ENCODE results near the gene PRC1.

Gene PRC1

DNA sequence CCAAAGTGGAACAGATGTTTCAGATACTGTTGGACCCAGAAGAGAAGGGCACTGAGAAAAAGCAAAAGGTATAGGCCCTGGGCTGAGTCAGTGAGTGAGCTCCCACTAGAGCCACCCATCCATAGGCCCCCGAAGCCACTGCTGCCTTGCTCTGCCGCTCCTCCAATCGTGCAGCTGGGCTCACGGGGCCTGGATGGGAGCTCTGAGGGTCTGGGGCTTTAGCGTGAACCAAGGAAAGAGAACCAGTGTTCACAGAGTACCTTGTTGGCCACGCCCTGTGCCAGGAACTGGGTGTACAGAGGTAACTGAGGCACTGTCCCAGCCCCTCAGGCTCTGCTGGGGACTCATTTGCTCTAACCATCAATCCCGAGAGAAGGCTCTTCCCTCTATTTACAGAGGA, 54.6 kb downstream of the PRC1 start:
- no peak overlapping the region for H3K27ac ChIP-seq (ENCODE audit: low read depth, low read length, poor library complexity, severe bottlenecking)
- H2AFZ ChIP-seq (ENCODE audit: low read length) = no peak overlapping the region
- H3F3A ChIP-seq (ENCODE audit: insufficient read depth, low read length) = no peaks in the 10 kb centered on the region
- H3K9ac ChIP-seq (ENCODE audit: low read length) = no peak overlapping the region
- no peaks in the 10 kb centered on the region for H4K20me1 ChIP-seq (ENCODE audit: insufficient read depth, low read length)
- H3K9me3 ChIP-seq (ENCODE audit: low read length) = no peaks in the 10 kb centered on the region
- no peaks in the 10 kb centered on the region for H3K79me2 ChIP-seq (ENCODE audit: insufficient read depth, low read length)
- no peak for TF ChIP-seq EZH2 (IDR thresholded peaks at IDR 0.05; ENCODE audit: borderline replicate concordance, low read length)
- TF ChIP-seq, protein P1, sequence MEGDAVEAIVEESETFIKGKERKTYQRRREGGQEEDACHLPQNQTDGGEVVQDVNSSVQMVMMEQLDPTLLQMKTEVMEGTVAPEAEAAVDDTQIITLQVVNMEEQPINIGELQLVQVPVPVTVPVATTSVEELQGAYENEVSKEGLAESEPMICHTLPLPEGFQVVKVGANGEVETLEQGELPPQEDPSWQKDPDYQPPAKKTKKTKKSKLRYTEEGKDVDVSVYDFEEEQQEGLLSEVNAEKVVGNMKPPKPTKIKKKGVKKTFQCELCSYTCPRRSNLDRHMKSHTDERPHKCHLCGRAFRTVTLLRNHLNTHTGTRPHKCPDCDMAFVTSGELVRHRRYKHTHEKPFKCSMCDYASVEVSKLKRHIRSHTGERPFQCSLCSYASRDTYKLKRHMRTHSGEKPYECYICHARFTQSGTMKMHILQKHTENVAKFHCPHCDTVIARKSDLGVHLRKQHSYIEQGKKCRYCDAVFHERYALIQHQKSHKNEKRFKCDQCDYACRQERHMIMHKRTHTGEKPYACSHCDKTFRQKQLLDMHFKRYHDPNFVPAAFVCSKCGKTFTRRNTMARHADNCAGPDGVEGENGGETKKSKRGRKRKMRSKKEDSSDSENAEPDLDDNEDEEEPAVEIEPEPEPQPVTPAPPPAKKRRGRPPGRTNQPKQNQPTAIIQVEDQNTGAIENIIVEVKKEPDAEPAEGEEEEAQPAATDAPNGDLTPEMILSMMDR (IDR thresholded peaks at IDR 0.05; ENCODE audit: low read length) = no peak
- peaks cover 17% of the 10 kb centered on the region for H3K4me1 ChIP-seq (ENCODE audit: insufficient read depth, low read length, severe bottlenecking)
- H3K9me2 ChIP-seq (ENCODE audit: low read depth, low read length) = no peaks in the 10 kb centered on the region
- no peak overlapping the region for H3K4me3 ChIP-seq (ENCODE audit: low read depth, low read length, poor library complexity, severe bottlenecking)
- H3K36me3 ChIP-seq (ENCODE audit: insufficient read depth, low read length) = peaks cover 60% of the 10 kb centered on the region
- H3K27me3 ChIP-seq (ENCODE audit: insufficient read depth, low read length) = no peaks in the 10 kb centered on the region
- H3K4me2 ChIP-seq (ENCODE audit: low read length) = no peak overlapping the region

DNA sequence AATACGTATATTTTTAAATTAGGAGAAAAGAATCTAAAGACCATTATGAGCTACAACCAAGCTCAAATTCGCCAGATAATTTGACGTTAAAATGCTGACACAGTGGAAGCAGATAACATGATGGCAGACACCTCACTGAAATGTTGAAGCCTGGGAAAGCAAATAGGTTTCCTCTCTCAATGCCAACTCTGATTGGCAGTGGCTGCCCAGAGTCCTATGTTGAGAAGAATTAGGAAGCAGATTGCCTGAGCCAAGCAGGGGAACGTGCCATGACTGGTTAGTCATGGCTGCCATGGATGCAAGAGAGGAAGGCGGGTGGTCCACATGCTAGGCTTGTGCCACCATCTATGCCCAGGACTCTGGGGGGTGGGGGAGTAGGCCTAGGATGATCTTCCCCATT, 56.1 kb downstream of the PRC1 start:
- peaks cover 49% of the 10 kb centered on the region for H3K36me3 ChIP-seq (ENCODE audit: insufficient read depth, low read length)

DNA sequence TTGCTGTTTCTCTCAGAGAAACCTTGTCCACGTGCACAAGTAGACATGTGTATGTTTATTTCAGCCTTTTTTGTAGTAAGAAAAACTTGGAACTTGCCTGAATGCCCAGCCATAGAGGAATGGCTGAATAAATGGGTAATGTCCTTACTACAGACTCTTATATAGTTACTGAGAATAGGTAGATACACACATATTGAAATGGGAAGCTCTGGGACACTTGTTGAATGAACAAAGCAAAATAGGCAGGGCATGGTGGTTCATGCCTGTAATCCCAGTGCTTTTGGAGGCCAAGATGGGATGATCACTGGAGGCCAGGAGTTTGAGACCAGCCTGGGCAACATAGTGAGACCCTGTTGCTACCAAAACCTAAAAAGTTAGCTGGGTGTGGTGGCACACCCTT, 57.5 kb downstream of the PRC1 start:
- Histone ChIP-seq H3K9ac (ENCODE audit: low read length) (no peak overlapping the region; the same call in 1 of the 2 replicates), H3K4me1 (ENCODE audit: insufficient read depth, low read length, severe bottlenecking) (peaks cover 31% of the 10 kb centered on the region), H3K79me2 (ENCODE audit: insufficient read depth, low read length) (no peaks in the 10 kb centered on the region), H3F3A (ENCODE audit: insufficient read depth, low read length) (no peaks in the 10 kb centered on the region), H3K27me3 (ENCODE audit: insufficient read depth, low read length) (no peaks in the 10 kb centered on the region), H3K9me2 (ENCODE audit: low read depth, low read length) (no peaks in the 10 kb centered on the region), H3K4me2 (ENCODE audit: low read length) (peak overlapping the region; percentile 83; the same call in 1 of the 2 replicates), H3K9me3 (ENCODE audit: low read length) (no peaks in the 10 kb centered on the region), H4K20me1 (ENCODE audit: insufficient read depth, low read length) (no peaks in the 10 kb centered on the region), H3K27ac (ENCODE audit: low read depth, low read length, poor library complexity, severe bottlenecking) (no peak overlapping the region), H3K4me3 (ENCODE audit: low read depth, low read length, poor library complexity, severe bottlenecking) (peak overlapping the region; percentile 75), H2AFZ (ENCODE audit: low read length) (no peak overlapping the region), H3K36me3 (ENCODE audit: insufficient read depth, low read length) (peaks cover 35% of the 10 kb centered on the region)
- TF ChIP-seq, protein P1 (IDR thresholded peaks at IDR 0.05; ENCODE audit: low read length) = no peak
- TF ChIP-seq EZH2 (IDR thresholded peaks at IDR 0.05; ENCODE audit: borderline replicate concordance, low read length) = no peak

More for the DNA sequence above, 56.1 kb downstream of the PRC1 start:
- Histone ChIP-seq H3K27ac (ENCODE audit: low read depth, low read length, poor library complexity, severe bottlenecking) (no peak overlapping the region), H3F3A (ENCODE audit: insufficient read depth, low read length) (no peaks in the 10 kb centered on the region), H2AFZ (ENCODE audit: low read length) (no peak overlapping the region), H3K9ac (ENCODE audit: low read length) (no peak overlapping the region), H3K4me2 (ENCODE audit: low read length) (no peak overlapping the region), H3K27me3 (ENCODE audit: insufficient read depth, low read length) (no peaks in the 10 kb centered on the region), H3K9me2 (ENCODE audit: low read depth, low read length) (no peaks in the 10 kb centered on the region), H3K4me3 (ENCODE audit: low read depth, low read length, poor library complexity, severe bottlenecking) (no peak overlapping the region), H3K9me3 (ENCODE audit: low read length) (no peaks in the 10 kb centered on the region), H3K4me1 (ENCODE audit: insufficient read depth, low read length, severe bottlenecking) (peaks cover 26% of the 10 kb centered on the region), H4K20me1 (ENCODE audit: insufficient read depth, low read length) (no peaks in the 10 kb centered on the region), H3K79me2 (ENCODE audit: insufficient read depth, low read length) (no peaks in the 10 kb centered on the region)
- TF ChIP-seq EZH2 (IDR thresholded peaks at IDR 0.05; ENCODE audit: borderline replicate concordance, low read length) = no peak
- TF ChIP-seq, protein P1 (IDR thresholded peaks at IDR 0.05; ENCODE audit: low read length) = no peak
